ENCODE measurements around the gene POLA1. TPM values are rescaled to one million over a fixed set of nuclear protein-coding genes. Genes with fewer than 3 reads are reported as not detected.

Gene POLA1
- total RNA-seq, 2 donors from 2014 or later: 6.7 to 7.2 TPM

DNA sequence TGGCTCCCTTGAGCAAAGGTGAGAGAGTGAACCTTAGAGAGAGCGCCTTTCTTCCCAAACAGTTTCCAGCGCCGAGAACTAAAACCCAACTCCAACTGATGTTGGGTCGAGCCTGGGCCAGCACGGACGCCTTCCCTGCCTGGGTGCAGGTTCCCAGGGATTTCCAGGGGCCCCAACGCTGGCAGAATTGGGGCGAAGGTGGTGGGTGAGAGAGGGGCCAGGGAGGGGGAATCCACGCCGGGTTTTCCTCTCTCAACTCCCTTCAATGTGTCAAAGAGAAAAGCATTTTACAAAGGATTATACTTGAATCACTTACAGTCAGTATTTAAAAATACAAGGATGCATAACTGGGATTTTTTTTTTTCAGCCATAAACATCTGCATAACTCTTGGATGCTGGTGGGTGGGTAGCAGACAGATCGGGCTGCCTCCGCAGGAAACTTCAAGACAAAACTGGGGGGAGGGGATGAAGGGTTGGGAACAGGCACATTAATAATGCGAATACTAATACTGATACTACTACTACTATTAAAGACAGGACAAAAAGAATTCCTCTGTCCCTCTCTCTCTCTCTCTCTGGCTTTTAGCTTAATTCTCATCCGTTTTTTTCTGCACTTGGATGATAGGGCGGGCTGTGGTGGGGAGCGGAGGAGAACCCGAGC is 323.4 kb downstream of the POLA1 start:
- Histone ChIP-seq H3K27me3 (peaks cover 26 to 61% of the 10 kb centered on the region in 2 donors), H3K27ac (no peak overlapping the region), H3K9me3 (no peaks in the 10 kb centered on the region), H3K4me3 (no peak overlapping the region), H3K36me3 (no peaks in the 10 kb centered on the region), H3K4me1 (peaks cover 0 to 24% of the 10 kb centered on the region in 2 donors)
- TF ChIP-seq, protein P1, sequence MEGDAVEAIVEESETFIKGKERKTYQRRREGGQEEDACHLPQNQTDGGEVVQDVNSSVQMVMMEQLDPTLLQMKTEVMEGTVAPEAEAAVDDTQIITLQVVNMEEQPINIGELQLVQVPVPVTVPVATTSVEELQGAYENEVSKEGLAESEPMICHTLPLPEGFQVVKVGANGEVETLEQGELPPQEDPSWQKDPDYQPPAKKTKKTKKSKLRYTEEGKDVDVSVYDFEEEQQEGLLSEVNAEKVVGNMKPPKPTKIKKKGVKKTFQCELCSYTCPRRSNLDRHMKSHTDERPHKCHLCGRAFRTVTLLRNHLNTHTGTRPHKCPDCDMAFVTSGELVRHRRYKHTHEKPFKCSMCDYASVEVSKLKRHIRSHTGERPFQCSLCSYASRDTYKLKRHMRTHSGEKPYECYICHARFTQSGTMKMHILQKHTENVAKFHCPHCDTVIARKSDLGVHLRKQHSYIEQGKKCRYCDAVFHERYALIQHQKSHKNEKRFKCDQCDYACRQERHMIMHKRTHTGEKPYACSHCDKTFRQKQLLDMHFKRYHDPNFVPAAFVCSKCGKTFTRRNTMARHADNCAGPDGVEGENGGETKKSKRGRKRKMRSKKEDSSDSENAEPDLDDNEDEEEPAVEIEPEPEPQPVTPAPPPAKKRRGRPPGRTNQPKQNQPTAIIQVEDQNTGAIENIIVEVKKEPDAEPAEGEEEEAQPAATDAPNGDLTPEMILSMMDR (IDR thresholded peaks at IDR 0.05): no peak
- no peak for DNase-seq (ENCODE audit: low spot score)

- no peak overlapping the region for H3K27ac ChIP-seq
- H3K9me3 ChIP-seq: no peaks in the 10 kb centered on the region
- H3K4me3 ChIP-seq: no peak overlapping the region
- peaks cover 0 to 17% of the 10 kb centered on the region in 2 donors for H3K4me1 ChIP-seq
- peaks cover 29 to 62% of the 10 kb centered on the region in 2 donors for H3K27me3 ChIP-seq
- DNase-seq (ENCODE audit: low spot score): no peak
- TF ChIP-seq, protein P1 (IDR thresholded peaks at IDR 0.05): no peak
- H3K36me3 ChIP-seq: no peaks in the 10 kb centered on the region
Measured at GRCh38 chrX:25017667-25018247, 324.0 kb downstream of the POLA1 start.

DNA sequence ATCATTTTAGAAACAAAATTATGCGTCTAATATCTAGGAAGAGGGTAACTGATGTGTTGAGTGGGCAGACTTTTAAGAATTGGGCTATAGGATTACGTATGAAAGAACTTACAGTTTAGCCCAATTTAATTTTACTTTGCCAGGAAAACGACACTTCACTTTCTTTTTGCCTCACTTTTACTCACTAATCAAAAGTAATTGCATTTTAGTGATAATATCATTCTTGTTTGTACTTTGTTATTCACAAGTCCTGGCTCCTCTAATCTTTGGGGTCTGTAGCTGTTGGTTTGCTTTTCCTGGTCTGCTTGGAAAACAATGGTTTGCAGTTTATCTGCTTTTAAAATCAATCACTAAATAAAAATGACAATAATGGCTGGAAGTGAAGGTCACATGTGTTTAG is 325.0 kb downstream of the POLA1 start:
- Histone ChIP-seq H3K27ac (no peak overlapping the region), H3K27me3 (peaks cover 34 to 64% of the 10 kb centered on the region in 2 donors)
- TF ChIP-seq, protein P1 (IDR thresholded peaks at IDR 0.05): no peak

DNA sequence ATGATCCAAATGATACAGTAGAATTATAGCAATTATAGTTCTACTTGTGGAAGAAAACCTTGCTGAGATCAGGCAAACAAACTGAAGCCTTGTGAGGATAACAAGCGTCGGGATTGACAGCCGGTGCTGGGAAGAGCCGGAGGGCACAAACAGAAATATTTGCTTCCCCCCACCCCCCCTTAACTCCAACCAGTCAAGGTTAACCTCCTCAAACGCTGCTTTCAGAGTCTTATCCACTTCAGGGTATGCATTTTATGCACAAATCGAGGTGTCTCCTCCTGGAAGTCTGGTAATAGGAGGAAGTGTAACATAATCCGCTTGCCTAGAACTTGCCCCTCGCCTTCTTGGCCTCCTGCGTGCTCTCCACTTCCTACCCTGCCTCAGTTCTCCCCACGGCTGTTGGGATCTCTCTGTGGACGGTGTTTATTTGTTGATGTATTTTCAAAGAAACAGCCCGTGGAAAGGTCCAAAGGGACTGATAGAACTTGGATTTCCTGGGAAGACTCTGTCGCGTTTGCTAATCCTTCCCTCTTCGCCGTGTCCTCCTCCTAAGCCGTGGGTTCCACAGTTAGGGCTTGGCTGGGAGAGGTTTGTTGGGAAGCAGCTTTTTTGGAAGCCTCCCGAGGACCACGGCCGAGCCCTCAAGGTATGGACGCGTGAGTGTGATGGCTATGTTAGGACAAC is 326.1 kb downstream of the POLA1 start:
- Histone ChIP-seq H3K9me3 (no peaks in the 10 kb centered on the region), H3K27me3 (peaks cover 28 to 52% of the 10 kb centered on the region in 2 donors), H3K27ac (no peak overlapping the region), H3K36me3 (no peaks in the 10 kb centered on the region), H3K4me1 (peaks cover 0 to 15% of the 10 kb centered on the region in 2 donors), H3K4me3 (no peak overlapping the region)
- TF ChIP-seq, protein P1 (IDR thresholded peaks at IDR 0.05): no peak
- DNase-seq (ENCODE audit: low spot score): no peak

More for the DNA sequence above, 325.0 kb downstream of the POLA1 start:
- Histone ChIP-seq H3K9me3 (no peaks in the 10 kb centered on the region), H3K36me3 (no peaks in the 10 kb centered on the region), H3K4me1 (peaks cover 0 to 15% of the 10 kb centered on the region in 2 donors), H3K4me3 (no peak overlapping the region)
- no peak for DNase-seq (ENCODE audit: low spot score)

GRCh38 chrX:25020391-25020904 is 326.7 kb downstream of the POLA1 start:
- Histone ChIP-seq H3K9me3 (no peaks in the 10 kb centered on the region), H3K4me3 (no peak overlapping the region), H3K4me1 (peaks cover 0 to 12% of the 10 kb centered on the region in 2 donors), H3K27ac (no peak overlapping the region), H3K36me3 (no peaks in the 10 kb centered on the region), H3K27me3 (peaks cover 28 to 48% of the 10 kb centered on the region in 2 donors)
- TF ChIP-seq, protein P1 (IDR thresholded peaks at IDR 0.05): no peak
- DNase-seq (ENCODE audit: low spot score): no peak
